ENCODE measurements around the gene LMCD1.
"Not testable (repeated sequence)": the region's sequence is repeated elsewhere in the genome, so short reads cannot be mapped to it uniquely, and the experiment has no call there.

Gene LMCD1

DNA sequence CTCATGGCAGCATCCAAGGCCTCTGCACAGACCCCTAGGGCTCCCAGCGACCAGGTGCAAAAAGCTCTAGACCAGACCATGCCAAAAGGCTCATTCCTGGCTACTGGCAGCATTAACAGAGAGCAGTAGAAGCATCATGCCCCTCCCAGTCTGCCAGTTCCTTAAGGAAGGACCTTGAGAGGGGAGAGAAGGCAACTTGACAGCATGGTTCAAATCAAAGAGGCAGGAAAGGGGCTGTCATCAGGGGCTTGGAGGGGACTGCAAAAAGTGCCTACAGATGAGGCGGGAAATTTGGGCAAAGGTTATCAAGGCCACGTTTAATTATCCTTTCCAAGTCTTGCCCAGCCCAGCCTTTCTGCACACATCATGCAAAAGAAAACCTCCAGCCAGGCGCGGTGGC is 78.3 kb downstream of the LMCD1 start:
- ATAC-seq (ENCODE audit: insufficient read depth, low read depth) (no peak), DNase-seq (no peak)
- TF ChIP-seq, protein P1, sequence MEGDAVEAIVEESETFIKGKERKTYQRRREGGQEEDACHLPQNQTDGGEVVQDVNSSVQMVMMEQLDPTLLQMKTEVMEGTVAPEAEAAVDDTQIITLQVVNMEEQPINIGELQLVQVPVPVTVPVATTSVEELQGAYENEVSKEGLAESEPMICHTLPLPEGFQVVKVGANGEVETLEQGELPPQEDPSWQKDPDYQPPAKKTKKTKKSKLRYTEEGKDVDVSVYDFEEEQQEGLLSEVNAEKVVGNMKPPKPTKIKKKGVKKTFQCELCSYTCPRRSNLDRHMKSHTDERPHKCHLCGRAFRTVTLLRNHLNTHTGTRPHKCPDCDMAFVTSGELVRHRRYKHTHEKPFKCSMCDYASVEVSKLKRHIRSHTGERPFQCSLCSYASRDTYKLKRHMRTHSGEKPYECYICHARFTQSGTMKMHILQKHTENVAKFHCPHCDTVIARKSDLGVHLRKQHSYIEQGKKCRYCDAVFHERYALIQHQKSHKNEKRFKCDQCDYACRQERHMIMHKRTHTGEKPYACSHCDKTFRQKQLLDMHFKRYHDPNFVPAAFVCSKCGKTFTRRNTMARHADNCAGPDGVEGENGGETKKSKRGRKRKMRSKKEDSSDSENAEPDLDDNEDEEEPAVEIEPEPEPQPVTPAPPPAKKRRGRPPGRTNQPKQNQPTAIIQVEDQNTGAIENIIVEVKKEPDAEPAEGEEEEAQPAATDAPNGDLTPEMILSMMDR (IDR thresholded peaks at IDR 0.05; ENCODE audit: borderline replicate concordance, extremely low read depth, low read length, poor library complexity, severe bottlenecking), result no peak
- no peak for TF ChIP-seq EZH2 (IDR thresholded peaks at IDR 0.05; ENCODE audit: borderline replicate concordance, low read depth, low read length, severe bottlenecking)
- no peaks in the 10 kb centered on the region for H3K27me3 ChIP-seq (ENCODE audit: insufficient read depth, low read length, poor library complexity)
- no peaks in the 10 kb centered on the region for H4K20me1 ChIP-seq (ENCODE audit: insufficient read depth, low read length)
- H2AFZ ChIP-seq (ENCODE audit: low read depth, low read length), result no peak overlapping the region
- H3K4me2 ChIP-seq (ENCODE audit: insufficient read depth, low read length), result no peak overlapping the region
- H3K4me1 ChIP-seq (ENCODE audit: insufficient read depth, low read length), result no peaks in the 10 kb centered on the region
- H3K9me3 ChIP-seq (ENCODE audit: insufficient read depth, low read length, severe bottlenecking), result no peaks in the 10 kb centered on the region
- H3K4me3 ChIP-seq (ENCODE audit: low read depth in 1 of 2, low read length in 2 of 2), result no peak overlapping the region
- no peak overlapping the region for H3K9ac ChIP-seq (ENCODE audit: low read depth, low read length)
- H3K79me2 ChIP-seq (ENCODE audit: insufficient read depth, low read length), result no peaks in the 10 kb centered on the region
- H3K27ac ChIP-seq (ENCODE audit: low read length), result no peak overlapping the region
- no peaks in the 10 kb centered on the region for H3K36me3 ChIP-seq (ENCODE audit: insufficient read depth, low read length)

DNA sequence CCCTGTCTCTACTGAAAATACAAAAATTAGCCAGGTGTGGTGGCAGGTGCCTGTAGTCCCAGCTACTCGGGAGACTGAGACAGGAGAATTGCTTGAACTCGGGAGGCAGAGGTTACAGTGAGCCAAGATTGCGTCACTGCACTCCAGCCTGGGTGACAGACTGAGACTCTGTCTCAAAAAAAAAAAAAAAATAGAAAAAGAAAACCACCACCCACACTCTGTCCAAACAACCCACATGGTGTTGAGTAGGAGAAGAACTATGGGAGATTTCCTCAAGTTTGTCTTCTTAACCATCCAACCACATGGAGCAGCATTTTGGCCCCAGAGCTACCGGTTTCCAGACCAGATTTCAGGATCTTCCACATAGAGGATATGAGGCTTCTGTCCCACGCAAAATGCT is 78.8 kb downstream of the LMCD1 start:
- not testable (repeated sequence) for ATAC-seq (ENCODE audit: insufficient read depth, low read depth); H3K79me2 ChIP-seq (ENCODE audit: insufficient read depth, low read length); H4K20me1 ChIP-seq (ENCODE audit: insufficient read depth, low read length)

DNA sequence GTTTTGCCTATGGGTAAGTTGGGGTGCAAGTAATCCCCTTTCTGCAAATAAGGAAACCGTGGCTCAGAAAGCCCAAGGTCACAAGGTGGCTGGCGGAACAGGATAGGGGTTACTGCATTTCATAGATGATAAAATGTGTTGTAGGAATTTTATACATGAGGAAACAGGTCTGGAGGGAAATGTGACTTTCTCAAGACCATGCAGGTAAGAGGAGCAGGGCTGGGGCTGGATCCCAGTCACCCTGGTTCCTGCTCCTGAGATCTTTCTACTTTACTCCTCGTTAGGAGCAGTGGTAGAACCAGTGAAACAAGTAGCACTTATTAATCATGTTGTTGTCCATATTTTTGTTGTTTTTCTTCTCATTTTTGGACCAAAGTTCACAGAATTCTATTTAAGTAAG is 79.8 kb downstream of the LMCD1 start:
- Histone ChIP-seq H2AFZ (ENCODE audit: low read depth, low read length) (no peak overlapping the region), H3K9ac (ENCODE audit: low read depth, low read length) (no peak overlapping the region), H3K79me2 (ENCODE audit: insufficient read depth, low read length) (no peaks in the 10 kb centered on the region), H3K4me3 (ENCODE audit: low read depth in 1 of 2, low read length in 2 of 2) (no peak overlapping the region), H3K4me1 (ENCODE audit: insufficient read depth, low read length) (no peaks in the 10 kb centered on the region), H3K36me3 (ENCODE audit: insufficient read depth, low read length) (no peaks in the 10 kb centered on the region), H3K27me3 (ENCODE audit: insufficient read depth, low read length, poor library complexity) (peaks cover 5% of the 10 kb centered on the region), H3K27ac (ENCODE audit: low read length) (no peak overlapping the region), H3K4me2 (ENCODE audit: insufficient read depth, low read length) (no peak overlapping the region), H4K20me1 (ENCODE audit: insufficient read depth, low read length) (no peaks in the 10 kb centered on the region), H3K9me3 (ENCODE audit: insufficient read depth, low read length, severe bottlenecking) (no peaks in the 10 kb centered on the region)
- DNase-seq (no peak), ATAC-seq (ENCODE audit: insufficient read depth, low read depth) (no peak)
- TF ChIP-seq, protein P1 (IDR thresholded peaks at IDR 0.05; ENCODE audit: borderline replicate concordance, extremely low read depth, low read length, poor library complexity, severe bottlenecking), result no peak
- TF ChIP-seq EZH2 (IDR thresholded peaks at IDR 0.05; ENCODE audit: borderline replicate concordance, low read depth, low read length, severe bottlenecking), result no peak

More for the DNA sequence above, 78.8 kb downstream of the LMCD1 start:
- H3K27me3 ChIP-seq (ENCODE audit: insufficient read depth, low read length, poor library complexity); H3K36me3 ChIP-seq (ENCODE audit: insufficient read depth, low read length); H3K27ac ChIP-seq (ENCODE audit: low read length); H3K4me3 ChIP-seq (ENCODE audit: low read depth in 1 of 2, low read length in 2 of 2); DNase-seq; H2AFZ ChIP-seq (ENCODE audit: low read depth, low read length); H3K4me1 ChIP-seq (ENCODE audit: insufficient read depth, low read length); H3K9ac ChIP-seq (ENCODE audit: low read depth, low read length); H3K9me3 ChIP-seq (ENCODE audit: insufficient read depth, low read length, severe bottlenecking); H3K4me2 ChIP-seq (ENCODE audit: insufficient read depth, low read length): not testable (repeated sequence)

- Histone ChIP-seq H3K27me3 (ENCODE audit: insufficient read depth, low read length, poor library complexity) (peaks cover 5% of the 10 kb centered on the region), H3K9me3 (ENCODE audit: insufficient read depth, low read length, severe bottlenecking) (no peaks in the 10 kb centered on the region), H3K79me2 (ENCODE audit: insufficient read depth, low read length) (no peaks in the 10 kb centered on the region), H3K9ac (ENCODE audit: low read depth, low read length) (no peak overlapping the region), H3K4me2 (ENCODE audit: insufficient read depth, low read length) (no peak overlapping the region), H2AFZ (ENCODE audit: low read depth, low read length) (no peak overlapping the region), H3K36me3 (ENCODE audit: insufficient read depth, low read length) (no peaks in the 10 kb centered on the region), H3K27ac (ENCODE audit: low read length) (no peak overlapping the region), H3K4me3 (ENCODE audit: low read depth in 1 of 2, low read length in 2 of 2) (no peak overlapping the region), H4K20me1 (ENCODE audit: insufficient read depth, low read length) (no peaks in the 10 kb centered on the region), H3K4me1 (ENCODE audit: insufficient read depth, low read length) (no peaks in the 10 kb centered on the region)
- DNase-seq (no peak), ATAC-seq (ENCODE audit: insufficient read depth, low read depth) (no peak)
- TF ChIP-seq, protein P1 (IDR thresholded peaks at IDR 0.05; ENCODE audit: borderline replicate concordance, extremely low read depth, low read length, poor library complexity, severe bottlenecking), result no peak
- no peak for TF ChIP-seq EZH2 (IDR thresholded peaks at IDR 0.05; ENCODE audit: borderline replicate concordance, low read depth, low read length, severe bottlenecking)
These were observed 80.3 kb downstream of the LMCD1 start for GRCh38 chr3:8581806-8582445.
